Myocyte (in vitro differentiated cells): ENCODE measurements around the gene COX7B2. TPM values are rescaled to one million over a fixed set of nuclear protein-coding genes. Genes with fewer than 3 reads are reported as not detected.

Source experiments
- DNase-seq: peaks from one replicate; pipeline ENCODE4 v3.0.0-alpha.2; 2012; ENCODE audit warnings: low read depth
- total RNA-seq: library from RNA; depleted of rRNA; stranded (reverse); fragments of >200 nt; gene quantifications from 2 replicates; pipeline ENCODE4 v1.2.3, GENCODE V29; 2014

The COX7B2 gene
- total RNA-seq, 1 donor from 2014 or later = not detected

GRCh38 chr4:46890056-46890455, 19.0 kb downstream of the COX7B2 start:
- DNase-seq = no peak

- DNase-seq = no peak
Measured at GRCh38 chr4:46889410-46889809, 19.6 kb downstream of the COX7B2 start.

- peak; percentile 9 for DNase-seq
Measured at GRCh38 chr4:46886711-46887110, 22.3 kb downstream of the COX7B2 start.

- no peak for DNase-seq
Measured at GRCh38 chr4:46878641-46879040, 30.4 kb downstream of the COX7B2 start.

- DNase-seq = no peak
Measured at GRCh38 chr4:46874811-46875210, 34.2 kb downstream of the COX7B2 start.

GRCh38 chr4:46870411-46870810, 38.6 kb downstream of the COX7B2 start:
- no peak for DNase-seq

- no peak for DNase-seq
Measured at GRCh38 chr4:46856333-46856732, 52.7 kb downstream of the COX7B2 start.

GRCh38 chr4:46852800-46853199, 56.2 kb downstream of the COX7B2 start:
- DNase-seq = no peak

- DNase-seq = no peak
Measured at GRCh38 chr4:46850026-46850425, 59.0 kb downstream of the COX7B2 start.

GRCh38 chr4:46844325-46844917, 64.6 kb downstream of the COX7B2 start:
- peak; percentile 76 for DNase-seq

GRCh38 chr4:46839128-46839527, 69.9 kb downstream of the COX7B2 start:
- DNase-seq = no peak

GRCh38 chr4:46837639-46838038, 71.4 kb downstream of the COX7B2 start:
- no peak for DNase-seq

GRCh38 chr4:46836584-46836983, 72.5 kb downstream of the COX7B2 start:
- DNase-seq = no peak

GRCh38 chr4:46830971-46831454, 78.0 kb downstream of the COX7B2 start:
- DNase-seq = no peak

GRCh38 chr4:46820154-46820553, 88.9 kb downstream of the COX7B2 start:
- no peak for DNase-seq

GRCh38 chr4:46819095-46819494, 90.0 kb downstream of the COX7B2 start:
- no peak for DNase-seq

GRCh38 chr4:46818604-46819003, 90.4 kb downstream of the COX7B2 start:
- no peak for DNase-seq

GRCh38 chr4:46817806-46818205, 91.2 kb downstream of the COX7B2 start:
- no peak for DNase-seq

- no peak for DNase-seq
Measured at GRCh38 chr4:46804781-46805413, 104.1 kb downstream of the COX7B2 start.

- DNase-seq = no peak
Measured at GRCh38 chr4:46793036-46793435, 116.0 kb downstream of the COX7B2 start.

GRCh38 chr4:46781434-46782092, 127.5 kb downstream of the COX7B2 start:
- DNase-seq = no peak

- no peak for DNase-seq
Measured at GRCh38 chr4:46765465-46765864, 143.6 kb downstream of the COX7B2 start.

GRCh38 chr4:46730075-46730474, 179.0 kb downstream of the COX7B2 start:
- DNase-seq = no peak
